Ishikawa (cell line): ENCODE data around the gene MACROD2.

ENCODE experiments used
- CEBPB ChIP-seq: IDR thresholded peaks from 2 replicates; pipeline ENCODE4 v1.6.1; 2012
- CREB1 ChIP-seq: IDR thresholded peaks from 2 replicates; pipeline ENCODE4 v1.6.1; 2012; ENCODE audit warnings: low read depth
- EGR1 ChIP-seq: IDR thresholded peaks from 2 replicates; pipeline ENCODE4 v1.6.1; 2012
- EP300 ChIP-seq: IDR thresholded peaks from 2 replicates; pipeline ENCODE4 v1.6.1; 2012; ENCODE audit warnings: borderline replicate concordance
- FOXM1 ChIP-seq: IDR thresholded peaks from 2 replicates; pipeline ENCODE4 v1.6.1; 2012; ENCODE audit warnings: low read depth, borderline replicate concordance
- NFIC ChIP-seq: IDR thresholded peaks from 2 replicates; pipeline ENCODE4 v1.6.1; 2012
- RAD21 ChIP-seq: IDR thresholded peaks from 2 replicates; pipeline ENCODE4 v1.6.1; 2012; ENCODE audit warnings: low read depth
- TAF1 ChIP-seq: IDR thresholded peaks from 2 replicates; pipeline ENCODE4 v1.6.1; 2012; ENCODE audit warnings: low read depth, mild to moderate bottlenecking
- TCF12 ChIP-seq: IDR thresholded peaks from 2 replicates; pipeline ENCODE4 v1.6.1; 2012; ENCODE audit warnings: low read depth
- TEAD4 ChIP-seq: IDR thresholded peaks from 2 replicates; pipeline ENCODE4 v1.6.1; 2012
- YY1 ChIP-seq: IDR thresholded peaks from 2 replicates; pipeline ENCODE4 v1.6.1; 2012; ENCODE audit warnings: low read depth
- ZBTB7A ChIP-seq: IDR thresholded peaks from 2 replicates; pipeline ENCODE4 v1.6.1; 2012; ENCODE audit warnings: low read depth
- TF ChIP-seq, protein P1 (sequence below): IDR thresholded peaks from 2 replicates; pipeline ENCODE4 v1.6.1; 2012; ENCODE audit warnings: low read depth, mild to moderate bottlenecking
- TF ChIP-seq, protein P2 (sequence below): IDR thresholded peaks from 2 replicates; pipeline ENCODE4 v1.6.1; 2012
- TF ChIP-seq, protein P3 (sequence below): IDR thresholded peaks from 2 replicates; pipeline ENCODE4 v1.6.1; 2012

MACROD2 gene

DNA sequence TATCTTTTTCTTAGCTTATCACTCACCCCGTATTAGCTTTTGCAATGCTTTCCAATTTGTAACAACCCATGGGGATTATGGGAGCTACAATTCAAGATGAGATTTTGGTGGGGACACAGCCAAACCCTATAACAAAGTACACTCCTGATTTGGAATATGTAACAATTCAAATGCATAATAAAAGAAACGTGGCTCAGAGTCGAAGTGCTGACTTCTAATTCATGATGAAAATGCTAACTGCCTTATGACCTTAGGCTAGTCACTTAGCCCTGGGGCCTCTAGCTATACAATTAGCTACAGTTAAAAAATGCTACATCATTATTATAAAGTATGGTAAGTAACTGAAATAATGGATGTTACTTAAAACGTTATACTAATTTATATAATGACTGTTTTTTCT lies 1297.1 kb downstream of the MACROD2 start:
- TF ChIP-seq, protein P1, sequence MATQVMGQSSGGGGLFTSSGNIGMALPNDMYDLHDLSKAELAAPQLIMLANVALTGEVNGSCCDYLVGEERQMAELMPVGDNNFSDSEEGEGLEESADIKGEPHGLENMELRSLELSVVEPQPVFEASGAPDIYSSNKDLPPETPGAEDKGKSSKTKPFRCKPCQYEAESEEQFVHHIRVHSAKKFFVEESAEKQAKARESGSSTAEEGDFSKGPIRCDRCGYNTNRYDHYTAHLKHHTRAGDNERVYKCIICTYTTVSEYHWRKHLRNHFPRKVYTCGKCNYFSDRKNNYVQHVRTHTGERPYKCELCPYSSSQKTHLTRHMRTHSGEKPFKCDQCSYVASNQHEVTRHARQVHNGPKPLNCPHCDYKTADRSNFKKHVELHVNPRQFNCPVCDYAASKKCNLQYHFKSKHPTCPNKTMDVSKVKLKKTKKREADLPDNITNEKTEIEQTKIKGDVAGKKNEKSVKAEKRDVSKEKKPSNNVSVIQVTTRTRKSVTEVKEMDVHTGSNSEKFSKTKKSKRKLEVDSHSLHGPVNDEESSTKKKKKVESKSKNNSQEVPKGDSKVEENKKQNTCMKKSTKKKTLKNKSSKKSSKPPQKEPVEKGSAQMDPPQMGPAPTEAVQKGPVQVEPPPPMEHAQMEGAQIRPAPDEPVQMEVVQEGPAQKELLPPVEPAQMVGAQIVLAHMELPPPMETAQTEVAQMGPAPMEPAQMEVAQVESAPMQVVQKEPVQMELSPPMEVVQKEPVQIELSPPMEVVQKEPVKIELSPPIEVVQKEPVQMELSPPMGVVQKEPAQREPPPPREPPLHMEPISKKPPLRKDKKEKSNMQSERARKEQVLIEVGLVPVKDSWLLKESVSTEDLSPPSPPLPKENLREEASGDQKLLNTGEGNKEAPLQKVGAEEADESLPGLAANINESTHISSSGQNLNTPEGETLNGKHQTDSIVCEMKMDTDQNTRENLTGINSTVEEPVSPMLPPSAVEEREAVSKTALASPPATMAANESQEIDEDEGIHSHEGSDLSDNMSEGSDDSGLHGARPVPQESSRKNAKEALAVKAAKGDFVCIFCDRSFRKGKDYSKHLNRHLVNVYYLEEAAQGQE, result no peak
- TF ChIP-seq ZBTB7A, result no peak
- no peak for TF ChIP-seq FOXM1

DNA sequence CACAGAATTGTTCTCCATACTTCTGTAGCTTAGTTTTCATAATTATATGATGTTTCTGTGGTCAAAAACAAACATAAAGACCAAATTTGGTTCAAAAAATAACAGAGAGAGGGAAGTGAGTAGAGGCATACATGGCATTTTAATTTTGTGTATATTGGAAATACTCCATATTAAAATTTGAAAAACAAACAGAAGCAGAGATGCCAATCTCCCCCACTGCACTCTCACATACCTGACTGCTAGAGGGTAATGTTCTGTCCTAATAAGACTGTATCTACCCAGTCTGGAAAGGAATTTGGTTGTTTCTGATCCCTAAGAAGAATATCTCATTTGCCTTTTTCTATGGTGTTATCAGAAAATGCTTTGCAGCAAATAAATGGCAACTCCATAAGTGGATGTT lies 1301.1 kb downstream of the MACROD2 start:
- no peak for TF ChIP-seq FOXM1
- no peak for TF ChIP-seq YY1
- no peak for TF ChIP-seq CREB1
- no peak for TF ChIP-seq CEBPB

DNA sequence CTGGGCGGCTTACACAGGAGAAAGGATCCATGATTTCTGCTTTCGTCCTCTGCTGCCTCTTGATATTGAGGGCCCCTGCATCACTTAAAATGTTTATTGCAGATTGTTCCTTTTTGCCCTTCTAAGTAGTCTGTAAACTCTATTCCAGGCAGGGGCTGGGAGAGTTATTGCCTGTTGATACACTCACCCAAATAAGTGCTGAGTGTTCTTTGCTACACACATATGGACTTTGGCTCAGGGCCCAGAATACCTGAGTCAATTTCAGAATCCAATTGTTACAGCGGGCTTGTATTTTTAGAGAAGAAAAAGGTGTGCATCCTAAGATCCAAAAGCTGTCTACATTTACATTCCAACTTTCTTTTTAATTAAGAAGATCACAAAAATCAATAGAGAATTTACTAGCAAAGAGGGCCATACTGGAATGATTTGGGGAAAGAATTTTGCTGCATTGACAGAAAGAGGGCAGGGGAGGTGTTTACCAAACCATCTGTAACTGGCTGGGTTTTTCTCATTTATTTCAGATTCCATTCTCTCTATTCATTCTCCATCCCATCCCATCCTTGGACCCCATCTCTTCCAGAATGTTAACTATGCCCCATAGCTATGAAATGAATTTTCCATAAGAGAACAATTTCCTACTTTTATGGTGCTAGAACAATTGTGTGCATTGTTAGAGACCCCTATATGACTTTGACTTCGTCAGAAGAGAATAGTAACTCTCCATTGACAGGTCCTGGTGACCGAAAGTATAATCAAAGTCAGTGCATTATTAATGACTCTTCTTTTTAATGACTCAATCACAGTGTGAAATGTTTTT lies 1302.0 kb downstream of the MACROD2 start:
- TF ChIP-seq, protein P2, sequence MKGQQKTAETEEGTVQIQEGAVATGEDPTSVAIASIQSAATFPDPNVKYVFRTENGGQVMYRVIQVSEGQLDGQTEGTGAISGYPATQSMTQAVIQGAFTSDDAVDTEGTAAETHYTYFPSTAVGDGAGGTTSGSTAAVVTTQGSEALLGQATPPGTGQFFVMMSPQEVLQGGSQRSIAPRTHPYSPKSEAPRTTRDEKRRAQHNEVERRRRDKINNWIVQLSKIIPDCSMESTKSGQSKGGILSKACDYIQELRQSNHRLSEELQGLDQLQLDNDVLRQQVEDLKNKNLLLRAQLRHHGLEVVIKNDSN, result no peak
- TF ChIP-seq TAF1, result no peak
- TF ChIP-seq TEAD4, result no peak
- TF ChIP-seq EGR1, result no peak
- no peak for TF ChIP-seq CREB1
- TF ChIP-seq RAD21, result no peak
- no peak for TF ChIP-seq NFIC
- no peak for TF ChIP-seq TCF12
- TF ChIP-seq, protein P3, sequence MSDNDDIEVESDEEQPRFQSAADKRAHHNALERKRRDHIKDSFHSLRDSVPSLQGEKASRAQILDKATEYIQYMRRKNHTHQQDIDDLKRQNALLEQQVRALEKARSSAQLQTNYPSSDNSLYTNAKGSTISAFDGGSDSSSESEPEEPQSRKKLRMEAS, result no peak
- no peak for TF ChIP-seq YY1
- TF ChIP-seq EP300, result no peak
- TF ChIP-seq, protein P1, result no peak
- no peak for TF ChIP-seq FOXM1
- TF ChIP-seq CEBPB, result no peak
- TF ChIP-seq ZBTB7A, result no peak

DNA sequence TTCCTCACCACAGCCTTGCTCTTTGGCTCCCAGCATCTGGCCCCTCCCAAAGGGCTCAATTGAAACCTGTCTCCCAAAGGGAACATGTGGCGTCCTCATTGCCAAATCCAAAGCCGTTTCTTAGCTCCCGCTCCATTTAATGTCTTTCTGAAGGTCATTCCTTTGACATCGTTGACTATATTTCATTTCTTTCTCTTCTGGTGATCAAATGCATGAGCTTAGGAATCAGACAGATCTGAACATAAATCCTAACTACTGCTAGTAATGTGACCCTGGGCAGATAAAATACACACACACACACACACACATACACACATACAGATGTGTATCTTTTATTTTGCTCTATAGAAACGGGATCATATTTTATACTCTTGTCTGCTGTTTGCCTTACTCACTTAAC lies 1306.8 kb downstream of the MACROD2 start:
- TF ChIP-seq CREB1, result no peak
- TF ChIP-seq CEBPB, result no peak
- TF ChIP-seq EGR1, result no peak
- TF ChIP-seq TAF1, result no peak
- no peak for TF ChIP-seq NFIC
- TF ChIP-seq EP300, result no peak
- TF ChIP-seq, protein P2, result no peak
- TF ChIP-seq FOXM1, result no peak
- TF ChIP-seq, protein P3, result no peak
- no peak for TF ChIP-seq ZBTB7A
- TF ChIP-seq, protein P1, result no peak
- TF ChIP-seq YY1, result no peak
- TF ChIP-seq TCF12, result no peak
- no peak for TF ChIP-seq TEAD4
- no peak for TF ChIP-seq RAD21

DNA sequence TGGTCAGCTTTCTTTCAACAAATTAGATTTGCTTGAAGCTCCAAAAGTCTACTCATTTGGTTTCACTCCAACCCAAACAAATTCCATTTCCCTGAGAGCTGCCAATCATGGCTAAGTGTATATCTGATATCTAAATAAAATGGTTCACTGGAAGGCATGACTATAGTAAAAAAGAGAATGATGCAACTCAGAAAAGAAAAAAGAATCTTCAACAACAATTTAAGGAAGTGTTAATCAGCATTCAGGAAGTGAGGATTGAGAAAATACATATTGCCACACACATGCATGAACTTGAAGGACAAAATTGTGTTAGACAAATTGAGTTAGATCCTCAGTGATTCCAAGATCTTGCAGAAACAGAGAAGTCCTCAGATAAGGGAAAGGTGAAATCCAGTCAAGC lies 1315.0 kb downstream of the MACROD2 start:
- TF ChIP-seq EGR1, result no peak
- TF ChIP-seq, protein P2, result no peak
- TF ChIP-seq ZBTB7A, result no peak
- no peak for TF ChIP-seq RAD21
- TF ChIP-seq YY1, result no peak
- no peak for TF ChIP-seq EP300
- TF ChIP-seq CREB1, result no peak
- no peak for TF ChIP-seq TEAD4
- TF ChIP-seq FOXM1, result no peak
- no peak for TF ChIP-seq TCF12
